NCI-H82 treated with DMSO at 0.1 percent for 48 hours (cell line): Measurements from ENCODE around the gene TMEFF1.
"Not testable (repeated sequence)": the region's sequence is repeated elsewhere in the genome, so short reads cannot be mapped to it uniquely, and the experiment has no call there.

Source experiments
- DNase-seq: peaks from one replicate; lab custom pipeline; 2025; ENCODE audit not compliant: unreplicated experiment; lab: John Stamatoyannopoulos, UW

The TMEFF1 gene, protein sequence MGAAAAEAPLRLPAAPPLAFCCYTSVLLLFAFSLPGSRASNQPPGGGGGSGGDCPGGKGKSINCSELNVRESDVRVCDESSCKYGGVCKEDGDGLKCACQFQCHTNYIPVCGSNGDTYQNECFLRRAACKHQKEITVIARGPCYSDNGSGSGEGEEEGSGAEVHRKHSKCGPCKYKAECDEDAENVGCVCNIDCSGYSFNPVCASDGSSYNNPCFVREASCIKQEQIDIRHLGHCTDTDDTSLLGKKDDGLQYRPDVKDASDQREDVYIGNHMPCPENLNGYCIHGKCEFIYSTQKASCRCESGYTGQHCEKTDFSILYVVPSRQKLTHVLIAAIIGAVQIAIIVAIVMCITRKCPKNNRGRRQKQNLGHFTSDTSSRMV

DNA sequence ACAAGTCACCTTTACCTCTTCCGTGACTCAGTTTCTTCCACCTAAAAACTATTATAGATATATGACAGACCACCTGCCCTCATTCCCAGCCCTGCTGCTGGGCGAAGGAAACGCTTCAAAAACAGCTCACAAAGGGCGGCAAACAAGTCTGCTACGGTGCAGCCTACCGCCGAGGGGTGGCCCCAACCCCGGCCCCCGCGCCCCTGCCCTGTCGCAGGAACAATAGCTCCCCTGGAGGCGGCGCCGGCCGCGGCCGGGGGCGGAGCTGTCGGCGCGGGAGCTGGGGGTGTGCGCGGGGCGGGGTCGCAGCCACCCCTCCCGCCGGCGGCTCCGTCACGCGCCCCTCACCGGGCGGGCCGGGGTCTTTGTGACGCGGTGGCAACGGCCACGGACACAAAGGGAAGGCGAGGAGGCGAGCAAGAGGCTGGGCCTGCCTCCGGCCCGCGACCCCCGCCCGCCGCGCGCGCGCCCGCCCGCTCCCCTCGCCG lies at the start of gene TMEFF1:
Gene TMEFF1, plus strand, starts transcription at position 362 of the 488 bp plus-strand sequence. CDS start 396 bp downstream, outside the sequence.
- DNase-seq = peak; percentile 33

DNA sequence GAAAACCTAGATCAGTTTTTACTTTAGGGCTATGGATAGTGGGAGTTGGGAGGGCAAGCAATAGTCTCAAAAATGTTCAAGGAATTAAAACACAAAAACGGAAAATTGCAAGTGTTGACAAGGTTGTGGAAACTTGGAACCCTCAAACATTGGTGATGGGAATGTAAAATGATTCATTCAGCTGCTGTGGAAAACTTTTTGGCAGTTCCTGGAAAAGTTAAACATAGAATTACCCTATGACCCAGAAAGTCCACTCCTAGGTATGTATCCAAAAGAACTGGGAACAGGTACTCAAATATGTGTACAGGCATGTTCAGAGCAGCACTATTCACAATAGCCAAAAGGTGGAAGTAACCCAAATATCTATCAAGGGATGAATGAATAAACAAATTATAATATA lies 47.2 kb upstream of the TMEFF1 start:
- DNase-seq = no peak

DNA sequence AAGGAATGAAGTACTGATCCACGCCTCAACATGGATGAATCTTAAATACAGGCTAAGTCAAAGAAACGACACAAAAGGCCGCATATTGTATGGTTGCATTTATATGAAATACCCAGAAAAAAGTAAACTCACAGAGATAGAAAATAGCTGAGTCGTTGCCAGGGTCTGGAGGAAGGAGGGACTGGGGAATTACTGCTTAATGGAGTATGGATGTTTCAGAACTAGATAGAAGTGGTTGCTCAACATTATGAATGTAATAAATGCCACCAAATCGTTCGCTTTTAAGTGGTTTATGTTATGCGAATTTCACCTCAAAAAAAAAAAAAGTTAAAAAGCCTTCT lies 46.8 kb upstream of the TMEFF1 start:
- no peak for DNase-seq

DNA sequence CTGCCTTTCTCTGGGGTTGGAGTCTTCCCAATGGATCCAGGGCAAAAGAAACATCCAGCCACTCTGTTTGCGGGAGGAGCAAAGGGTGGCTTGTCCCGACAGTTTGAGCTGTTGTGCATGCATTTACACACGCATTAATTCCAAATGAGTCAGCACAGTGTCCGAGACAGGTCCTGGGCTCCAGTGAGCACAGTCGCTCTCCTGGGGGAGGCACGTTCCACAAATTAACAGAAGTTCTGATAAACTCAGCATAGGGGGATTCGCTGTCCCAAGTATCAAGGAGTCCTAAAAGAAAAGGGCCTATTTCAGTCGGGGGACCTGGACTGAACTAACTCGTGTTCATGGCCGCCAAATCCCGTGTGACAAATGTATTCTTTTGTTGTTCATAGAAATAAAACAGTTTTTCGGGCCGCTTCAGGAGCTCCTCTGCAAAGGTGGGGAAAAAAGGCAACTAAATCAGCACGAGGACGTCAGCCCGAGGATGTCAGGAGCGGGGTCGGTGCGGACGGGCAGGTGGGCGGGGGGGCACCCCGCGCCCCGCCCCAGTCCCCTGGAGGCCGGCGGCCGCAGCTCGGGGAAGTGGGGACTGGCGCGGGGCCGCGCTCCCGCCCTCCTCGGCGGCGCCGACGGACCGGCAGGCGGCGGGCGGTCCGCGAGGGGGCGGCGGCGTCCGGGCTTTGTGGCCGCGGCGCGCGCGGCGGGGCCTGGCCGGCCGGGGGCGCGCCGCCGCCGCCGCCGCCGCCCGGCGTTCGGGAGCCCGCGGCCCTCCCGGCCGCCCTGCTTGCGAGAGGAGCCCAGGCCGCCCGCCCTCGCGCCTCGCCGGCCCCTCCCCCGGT lies 46.2 kb upstream of the TMEFF1 start, which contains the start of gene MSANTD3:
Gene MSANTD3, plus strand, starts transcription at position 614 of the 836 bp plus-strand sequence. CDS start 14,796 bp downstream, outside the sequence.
- no peak for DNase-seq

DNA sequence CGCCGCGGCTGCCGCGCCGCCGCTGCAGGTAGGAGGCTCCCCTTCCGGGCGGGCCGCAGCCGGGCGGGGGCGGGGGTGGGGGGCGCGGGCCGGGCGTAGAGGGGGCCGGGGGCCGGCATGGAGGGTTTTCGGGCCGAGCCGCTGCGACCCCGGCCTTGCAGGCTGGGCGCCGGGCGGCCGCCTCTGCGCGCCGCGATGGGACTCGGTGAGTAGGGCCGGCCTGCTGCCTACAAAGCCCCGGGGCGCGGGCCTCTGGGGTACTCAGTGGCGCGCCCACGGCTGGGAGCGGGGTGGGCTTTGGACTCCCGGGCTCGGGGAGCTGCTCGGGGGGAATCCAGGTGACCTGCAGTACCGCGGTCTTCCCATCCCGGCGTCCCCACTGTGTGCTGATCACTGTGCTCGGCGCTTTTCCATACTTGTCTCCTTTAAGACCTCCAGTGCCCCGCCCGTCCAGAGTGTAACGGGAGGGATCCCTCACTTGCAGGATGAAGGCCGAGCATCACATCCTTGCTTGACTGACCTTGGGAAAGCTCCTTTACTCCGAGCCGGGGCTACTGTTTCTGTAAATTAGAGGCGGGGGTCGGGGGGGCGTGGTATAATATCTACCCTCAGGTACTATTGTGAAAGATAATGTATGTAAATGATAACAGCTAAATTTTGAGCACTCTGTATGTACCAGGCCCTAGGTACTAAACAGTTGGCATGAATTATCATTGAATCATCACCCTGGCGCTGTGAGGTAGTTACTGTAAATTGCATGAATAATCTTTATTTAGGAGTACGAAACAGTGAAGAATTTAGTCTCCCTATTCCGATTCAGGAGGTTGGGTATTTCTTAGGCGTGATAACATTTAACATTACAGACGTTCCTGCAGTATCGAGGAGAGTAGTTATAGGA lies 45.3 kb upstream of the TMEFF1 start:
- no peak for DNase-seq

DNA sequence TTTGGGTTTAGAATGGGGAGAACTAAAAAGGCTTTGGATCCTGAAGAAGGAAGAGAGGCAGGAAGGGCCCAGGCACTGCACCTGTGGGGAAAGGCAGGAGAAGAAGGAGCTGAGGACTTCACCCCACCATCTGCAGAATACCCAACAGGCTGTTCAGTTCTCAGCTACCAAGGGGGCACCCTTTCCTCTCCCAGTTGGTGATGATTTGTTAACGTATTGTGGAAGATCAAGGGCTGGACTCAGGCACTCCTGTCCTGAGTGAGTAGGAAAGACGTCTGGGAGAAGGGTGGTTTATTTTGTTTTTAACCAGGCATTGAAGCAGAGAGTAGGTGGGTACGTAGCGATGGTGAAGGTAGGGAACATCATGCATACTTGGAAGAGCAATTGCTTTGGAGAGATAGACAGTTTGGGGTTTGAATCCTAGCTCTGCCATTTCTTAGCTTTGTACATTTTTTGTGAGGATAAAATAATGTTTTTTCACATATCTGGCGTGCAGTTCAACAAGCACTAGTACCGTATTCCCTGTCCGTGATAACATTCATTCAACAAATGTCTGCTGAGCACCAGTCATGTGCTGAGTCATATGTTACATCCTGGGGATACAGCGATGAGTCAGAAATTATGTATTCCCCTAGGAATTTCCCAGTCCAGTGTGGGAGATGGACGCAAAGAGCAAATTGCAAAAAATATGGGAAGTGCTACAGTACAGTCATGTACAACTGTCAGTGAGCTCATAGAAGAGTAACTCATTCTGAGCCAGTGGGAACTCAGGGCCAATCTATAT lies 43.9 kb upstream of the TMEFF1 start:
- DNase-seq = no peak

DNA sequence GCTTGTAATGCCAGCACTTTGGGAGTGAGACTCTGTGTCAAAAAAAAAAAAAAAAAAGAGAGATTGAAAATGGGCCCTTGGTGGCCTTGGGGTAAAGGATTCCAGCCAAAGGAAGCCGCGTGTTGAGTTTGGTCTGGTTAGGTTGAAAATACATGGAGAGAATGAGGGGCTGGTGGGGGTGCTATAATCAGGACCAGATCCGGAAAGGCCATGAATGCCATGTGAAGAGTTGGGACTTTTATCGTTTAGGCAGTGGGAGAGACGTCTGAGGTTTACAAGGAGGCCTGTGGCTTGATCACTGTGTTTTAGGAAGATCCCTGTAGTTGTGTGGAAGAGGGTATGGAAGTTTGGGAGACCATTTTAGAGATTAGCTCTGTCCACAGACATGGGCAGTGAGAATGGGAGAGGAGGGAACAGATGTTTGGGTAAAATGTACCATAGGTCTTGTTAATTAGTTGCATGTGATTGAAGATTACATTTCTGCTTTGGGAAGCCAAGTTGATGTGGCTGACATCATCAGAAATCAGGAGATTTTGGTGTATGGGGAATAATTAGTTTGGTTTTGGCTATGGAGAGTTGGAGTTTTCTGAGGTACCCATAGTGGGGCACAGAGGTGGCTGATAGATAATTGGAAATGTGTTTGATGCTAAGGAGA lies 42.5 kb upstream of the TMEFF1 start:
- no peak for DNase-seq

DNA sequence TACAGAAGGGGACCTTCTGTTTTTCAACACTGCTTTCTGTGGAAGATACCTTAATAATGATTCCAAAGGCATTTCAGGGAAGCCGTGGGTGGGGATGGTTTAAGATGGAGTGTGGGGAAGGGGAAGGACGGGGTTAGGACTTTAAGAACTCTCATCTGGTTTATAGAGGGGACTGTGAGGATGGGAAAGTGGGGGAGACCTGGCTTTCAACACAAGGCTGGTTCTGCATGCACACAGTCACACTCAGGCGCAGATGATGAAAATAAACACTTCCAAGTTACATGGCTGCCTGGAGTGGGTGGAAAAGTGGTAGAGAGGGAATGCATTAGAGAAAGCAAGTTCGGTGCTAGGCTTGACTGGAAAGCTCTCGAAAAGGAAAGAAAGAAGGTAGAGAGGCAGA lies 41.1 kb upstream of the TMEFF1 start:
- no peak for DNase-seq

DNA sequence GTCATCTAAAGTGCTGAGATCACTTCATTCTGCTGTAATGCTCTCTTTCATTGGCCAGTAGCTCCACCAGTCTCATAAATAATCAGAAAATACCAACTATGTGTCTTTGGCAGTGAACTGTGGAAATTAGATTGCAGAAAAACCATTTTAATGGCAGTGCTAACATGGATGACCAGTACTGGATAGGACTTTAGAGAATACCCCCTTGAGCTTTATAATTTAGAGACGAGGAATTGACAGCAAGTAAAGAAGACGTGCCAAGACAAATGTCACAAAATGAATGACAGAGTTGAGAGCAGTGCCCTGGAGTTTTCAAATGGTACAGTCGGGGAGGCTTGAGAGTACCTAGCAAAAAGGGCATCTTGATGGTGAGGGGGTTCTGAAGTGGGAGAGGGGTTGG lies 40.2 kb upstream of the TMEFF1 start:
- DNase-seq = no peak

DNA sequence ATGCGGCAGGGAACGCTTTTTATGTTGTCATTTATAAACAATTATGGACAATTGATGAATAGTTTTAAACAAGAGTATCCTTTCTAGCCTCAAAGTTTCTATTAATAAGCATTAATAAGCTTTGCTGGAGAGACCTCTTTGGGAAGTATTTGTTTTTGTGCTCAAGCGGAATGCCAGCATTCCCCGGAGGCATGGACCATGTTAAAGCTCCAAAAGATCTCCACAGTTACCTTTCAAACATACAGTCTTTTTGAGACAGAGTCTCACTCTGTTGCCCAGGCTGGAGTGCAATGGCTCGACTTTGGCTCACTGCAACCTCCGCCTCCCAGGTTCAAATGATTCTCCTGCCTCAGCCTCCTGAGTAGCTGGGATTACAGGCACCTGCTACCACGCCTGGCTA lies 36.4 kb upstream of the TMEFF1 start:
- no peak for DNase-seq

DNA sequence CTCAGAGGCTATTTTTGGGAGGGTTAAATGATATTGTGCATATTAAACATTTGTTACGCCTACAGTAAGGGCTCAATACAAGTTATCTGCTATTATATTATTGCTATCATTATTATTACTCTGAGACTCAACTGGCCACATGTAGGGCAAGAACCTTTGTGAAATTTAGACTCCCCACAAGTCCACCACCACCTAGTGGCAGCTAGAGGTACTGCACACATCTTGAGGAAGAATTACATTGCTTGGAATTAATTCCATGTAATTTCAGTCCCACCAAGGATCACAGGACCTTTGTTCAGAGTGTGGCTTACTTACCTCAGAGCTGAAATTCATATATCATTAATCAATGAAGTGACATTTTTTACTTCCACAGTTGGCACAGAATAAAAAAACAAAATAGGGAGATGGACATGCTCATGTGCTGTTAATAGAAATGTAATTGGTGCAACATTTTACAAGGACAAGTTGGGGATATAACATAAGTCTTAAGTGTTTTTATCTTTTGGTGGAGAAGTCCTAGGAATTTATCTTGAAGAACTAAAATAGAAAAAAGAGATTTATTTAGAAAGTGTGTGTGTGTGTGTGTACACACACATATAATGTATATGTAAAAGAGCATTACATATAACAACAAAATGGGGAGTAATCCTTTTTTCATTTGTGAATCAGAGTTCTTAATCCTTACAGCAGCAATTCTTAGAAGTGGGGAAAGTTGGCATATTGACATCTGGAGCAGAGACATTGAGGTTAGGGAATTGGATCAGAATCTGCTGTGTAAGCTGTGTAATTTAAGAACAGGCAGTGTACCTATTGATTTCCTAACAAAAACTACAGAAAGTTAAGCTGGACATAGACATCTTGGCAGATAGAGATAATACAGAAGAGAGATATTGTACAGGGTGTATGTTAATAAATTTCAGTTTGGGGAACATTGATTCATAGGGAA lies 34.8 kb upstream of the TMEFF1 start:
- peak; percentile 48 for DNase-seq

DNA sequence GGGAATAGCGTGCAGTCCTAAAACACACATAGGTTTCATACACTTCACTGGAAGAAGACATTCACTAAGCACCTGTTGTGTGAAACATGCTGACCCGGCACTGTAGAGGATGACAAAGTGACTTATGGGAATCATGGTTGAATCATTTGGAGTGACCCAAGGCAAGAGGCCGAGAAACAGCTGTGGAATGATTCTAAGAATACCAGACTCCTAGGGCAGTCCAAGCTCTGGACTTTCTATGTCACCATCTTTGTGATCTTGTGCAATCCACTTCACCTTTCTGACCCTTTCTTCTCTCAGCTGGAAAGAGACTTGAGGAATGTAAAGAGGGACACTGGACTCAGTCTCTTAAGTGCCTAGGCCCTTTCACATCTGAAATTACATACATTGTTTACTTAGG lies 32.9 kb upstream of the TMEFF1 start:
- DNase-seq = no peak

DNA sequence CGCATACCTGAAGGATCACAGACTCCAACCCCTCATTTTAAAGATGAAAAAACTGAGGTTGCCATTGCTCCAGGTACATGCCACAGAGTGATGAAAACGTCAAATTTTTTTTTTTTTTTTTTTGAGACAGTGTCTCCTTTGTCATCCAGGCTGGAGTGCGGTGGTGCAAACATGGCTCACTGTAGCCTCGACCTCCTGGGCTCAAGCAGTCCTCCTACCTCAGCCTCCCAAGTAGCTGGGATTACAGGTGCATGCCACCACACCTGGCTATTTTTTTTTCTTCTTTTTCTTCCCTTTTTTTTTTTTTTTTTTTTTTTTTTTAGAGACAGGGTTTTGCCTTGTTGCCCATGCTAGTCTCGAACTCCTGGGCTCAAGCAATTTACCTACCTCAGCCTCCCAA lies 32.5 kb upstream of the TMEFF1 start:
- not testable (repeated sequence) for DNase-seq

DNA sequence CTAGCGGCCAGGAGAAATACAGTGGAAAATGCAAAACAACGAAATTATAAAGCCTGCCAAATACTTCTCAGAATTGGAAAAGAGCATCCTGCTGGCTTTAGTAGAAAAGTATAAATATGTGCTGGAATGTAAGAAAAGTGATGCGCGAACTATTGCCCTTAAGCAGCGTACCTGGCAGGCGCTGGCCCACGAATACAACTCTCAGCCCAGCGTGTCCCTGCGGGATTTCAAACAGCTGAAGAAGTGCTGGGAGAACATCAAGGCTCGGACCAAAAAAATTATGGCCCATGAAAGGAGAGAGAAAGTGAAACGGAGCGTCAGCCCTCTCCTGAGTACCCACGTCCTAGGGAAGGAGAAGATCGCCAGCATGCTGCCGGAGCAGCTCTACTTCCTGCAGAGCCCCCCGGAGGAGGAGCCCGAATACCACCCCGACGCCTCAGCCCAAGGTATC lies 31.0 kb upstream of the TMEFF1 start:
- DNase-seq = no peak

DNA sequence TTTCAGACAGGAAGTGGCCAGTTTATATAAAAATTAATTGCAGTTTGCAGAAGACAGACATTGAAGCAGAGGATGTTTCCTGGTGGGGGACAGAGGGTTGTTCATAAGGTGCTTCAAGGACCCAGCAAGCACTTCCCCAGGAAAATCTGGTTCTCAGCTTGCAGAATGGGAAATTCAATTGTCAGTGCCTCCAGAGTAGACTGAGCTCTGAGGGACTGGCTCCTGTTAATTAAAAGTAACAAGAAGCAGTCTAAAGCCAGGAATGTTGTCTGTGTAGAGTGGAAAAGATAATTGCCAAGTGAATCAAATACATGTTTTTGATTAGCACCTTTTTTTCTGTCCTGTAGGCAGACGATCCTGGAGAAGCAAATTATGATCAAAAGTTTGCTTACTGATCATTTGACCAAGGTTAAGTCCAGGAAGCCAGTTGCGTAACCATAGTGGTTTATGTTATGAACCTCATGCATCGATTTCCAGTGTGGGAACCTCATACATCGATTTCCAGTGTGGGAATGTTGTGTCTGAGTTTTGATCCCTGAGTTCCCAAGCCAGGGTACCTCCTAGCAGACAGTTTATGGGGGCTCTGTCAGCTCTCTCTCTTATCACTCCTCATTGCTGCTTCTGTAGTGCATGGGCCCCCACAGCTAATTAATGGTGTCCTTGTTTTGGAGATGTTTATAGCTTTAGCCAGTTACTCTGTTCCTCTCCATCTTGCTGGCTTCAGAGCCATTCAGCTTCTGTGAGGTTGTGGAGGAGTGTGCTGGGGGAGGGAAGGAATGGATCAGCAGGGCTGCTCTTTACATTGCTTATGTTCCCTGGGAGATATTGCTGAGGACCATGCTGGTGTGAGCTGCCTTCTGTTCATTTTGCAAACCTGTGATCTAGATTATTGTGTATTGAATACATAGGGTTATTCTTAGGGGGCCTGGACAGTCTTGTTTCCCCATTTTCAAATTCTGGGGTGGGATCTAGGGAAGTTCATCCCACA lies 28.9 kb upstream of the TMEFF1 start:
- no peak for DNase-seq

DNA sequence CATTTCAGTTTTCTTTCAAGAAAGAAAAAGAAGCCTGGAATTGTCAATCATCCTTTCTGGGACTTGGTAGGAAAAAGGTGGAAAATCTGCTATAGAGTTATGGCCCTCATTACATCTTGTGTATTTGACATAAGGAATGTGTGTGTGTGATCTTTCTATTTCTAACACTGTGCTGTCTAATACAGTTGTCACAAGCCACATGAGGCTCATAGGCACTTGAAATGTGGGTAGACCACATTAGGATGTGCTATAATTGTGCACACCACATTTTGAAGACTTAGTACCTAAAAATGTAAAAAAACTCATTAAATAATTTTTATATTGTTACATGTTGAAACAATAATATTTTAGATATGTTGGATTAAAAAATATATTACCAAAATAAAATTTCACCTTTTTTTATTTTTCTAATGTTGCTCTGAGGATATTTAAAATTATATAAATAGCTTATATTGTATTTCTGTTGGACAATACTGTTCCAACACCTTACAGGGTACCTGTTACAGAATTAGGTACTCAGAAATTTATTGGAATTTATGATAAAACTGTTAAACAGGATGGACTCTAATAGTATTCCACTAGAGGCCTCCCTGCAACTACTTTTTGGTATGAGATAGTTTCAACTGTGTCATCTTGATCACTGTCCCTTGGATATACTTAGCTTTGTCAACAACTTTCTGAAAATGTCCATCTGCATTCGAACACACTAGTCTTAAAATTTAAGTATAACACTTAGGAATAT lies 27.6 kb upstream of the TMEFF1 start:
- no peak for DNase-seq
